H1 (cell line): ENCODE results near the gene ACTL8. TPM values are rescaled to one million over a fixed set of nuclear protein-coding genes. Genes with fewer than 3 reads are reported as not detected.

Experiments
- CTCF ChIA-PET: fragments of 300-600 bp; sonication (Branson Sonifier 250); formaldehyde crosslinking; loops from one replicate; lab custom pipeline; 2021; ENCODE audit not compliant: partially characterized antibody; lab: Charles Lee
- POLR2A ChIA-PET: fragments of 300-600 bp; sonication (Branson Sonifier 250); formaldehyde crosslinking; loops from one replicate; lab custom pipeline; 2021; ENCODE audit warnings: inconsistent platforms; ENCODE audit not compliant: partially characterized antibody; lab: Charles Lee
- DNase-seq, 2 experiments: peaks; one replicate each; pipeline versions ENCODE4 v3.0.0 to v3.0.0-alpha.2; 2010 to 2022; ENCODE audit warnings: low spot score in 2 of 2, low read depth in 1 of 2, mixed read lengths in 1 of 2
- FAIRE-seq: peaks from 2 replicates; lab custom pipeline; 2011; peaks lifted over from hg19 to GRCh38; lab: Jason Lieb, UNC
- H2AFZ ChIP-seq: 2 replicates; pipeline ENCODE4 v1.8.1; 2012; ENCODE audit warnings: low read length, inconsistent platforms
- H2AK5ac ChIP-seq: 2 replicates; pipeline ENCODE4 v1.6.1; 2013; ENCODE audit warnings: low read depth, low read length
- H2BK120ac ChIP-seq: replicated peaks from 2 replicates; pipeline ENCODE3; 2013; ENCODE audit warnings: low read depth, low read length, inconsistent platforms
- H2BK12ac ChIP-seq: 2 replicates; pipeline ENCODE4 v1.6.1; 2013; ENCODE audit warnings: low read depth, low read length
- H2BK15ac ChIP-seq: 2 replicates; pipeline ENCODE4 v1.6.1; 2013; ENCODE audit warnings: low read length
- H2BK20ac ChIP-seq: 2 replicates; pipeline ENCODE4 v1.6.1; 2013; ENCODE audit warnings: low read length
- H2BK5ac ChIP-seq: 2 replicates; pipeline ENCODE4 v1.6.1; 2013; ENCODE audit warnings: low read depth, low read length
- H3K14ac ChIP-seq: 2 replicates; pipeline ENCODE4 v1.6.1; 2013; ENCODE audit warnings: inconsistent platforms; ENCODE audit not compliant: insufficient read length
- H3K18ac ChIP-seq: 2 replicates; pipeline ENCODE4 v1.6.1; 2013; ENCODE audit warnings: low read length; ENCODE audit errors: extremely low read depth
- H3K23ac ChIP-seq: 2 replicates; pipeline ENCODE4 v1.6.1; 2013; ENCODE audit warnings: inconsistent platforms; ENCODE audit not compliant: insufficient read length
- H3K23me2 ChIP-seq: 2 replicates; pipeline ENCODE4 v1.6.1; 2013; ENCODE audit warnings: low read depth, low read length
- H3K27ac ChIP-seq: 2 replicates; pipeline ENCODE4 v1.6.1; 2011; ENCODE audit warnings: low read depth, low read length, inconsistent platforms
- H3K27me3 ChIP-seq, 4 experiments: replicated peaks in 1 of 4; 1 replicate in 1 of 4; 2 replicates in 3 of 4; pipeline versions ENCODE4 v1.6.1 to v1.8.1; 2011 to 2013; ENCODE audit warnings: low read length in 3 of 4, mild to moderate bottlenecking in 3 of 4, inconsistent platforms in 2 of 4, mixed read lengths in 2 of 4, moderate library complexity in 1 of 4; ENCODE audit not compliant: control insufficient read depth in 3 of 4, insufficient read depth in 3 of 4; ENCODE audit errors: extremely low read depth in 1 of 4
- H3K36me3 ChIP-seq, 4 experiments: 2 replicates each; pipeline versions ENCODE4 v1.6.1 to v1.8.1; 2011 to 2013; ENCODE audit warnings: mild to moderate bottlenecking in 4 of 4, low read length in 3 of 4, moderate library complexity in 2 of 4, control low read depth in 1 of 4, inconsistent platforms in 1 of 4; ENCODE audit not compliant: insufficient read depth in 4 of 4, control insufficient read depth in 2 of 4
- H3K4ac ChIP-seq: replicated peaks from 2 replicates; pipeline ENCODE3; 2013; ENCODE audit warnings: low read length, low read depth, mixed read lengths, inconsistent platforms; ENCODE audit not compliant: insufficient read length
- H3K4me1 ChIP-seq, 4 experiments: replicated peaks in 1 of 4; 1 replicate in 1 of 4; 2 replicates in 3 of 4; pipeline versions ENCODE4 v1.6.1 to v1.8.1; 2011 to 2013; ENCODE audit warnings: low read length in 3 of 4, inconsistent platforms in 2 of 4, mixed read lengths in 1 of 4; ENCODE audit not compliant: insufficient read depth in 4 of 4, control insufficient read depth in 3 of 4
- H3K4me2 ChIP-seq, 2 experiments: 2 replicates each; pipeline versions ENCODE4 v1.6.1 to v1.8.1; 2011 to 2013; ENCODE audit warnings: low read depth in 2 of 2, low read length in 2 of 2, control low read depth in 1 of 2, inconsistent platforms in 1 of 2, mild to moderate bottlenecking in 1 of 2; ENCODE audit not compliant: insufficient read depth in 1 of 2
- H3K4me3 ChIP-seq, 4 experiments: fragments of 200-600, 300-600 bp in 1 of 4; sonication (generic), shearing (Covaris generic), sonication (Bioruptor Twin) in 1 of 4; 2 replicates each; pipeline versions ENCODE4 v1.5.1 to v1.8.1; 2011 to 2016; ENCODE audit warnings: low read length in 4 of 4, low read depth in 3 of 4, control low read depth in 2 of 4, inconsistent platforms in 2 of 4, mild to moderate bottlenecking in 2 of 4, mixed read lengths in 1 of 4, moderate library complexity in 1 of 4; ENCODE audit not compliant: insufficient read depth in 2 of 4; ENCODE audit errors: extremely low read depth in 1 of 4
- H3K56ac ChIP-seq: replicated peaks from 2 replicates; pipeline ENCODE3; 2013; ENCODE audit warnings: low read depth, mild to moderate bottlenecking, mixed read lengths, low read length, inconsistent platforms; ENCODE audit not compliant: insufficient read length
- H3K79me1 ChIP-seq: 2 replicates; pipeline ENCODE4 v1.6.1; 2013; ENCODE audit warnings: low read depth, low read length, control low read depth
- H3K79me2 ChIP-seq, 2 experiments: 2 replicates each; pipeline versions ENCODE4 v1.6.1 to v1.8.1; 2012 to 2013; ENCODE audit warnings: low read length in 2 of 2, mild to moderate bottlenecking in 2 of 2, inconsistent platforms in 1 of 2; ENCODE audit not compliant: insufficient read depth in 2 of 2, control insufficient read depth in 1 of 2
- H3K9ac ChIP-seq, 4 experiments: replicated peaks in 1 of 4; 1 replicate in 1 of 4; 2 replicates in 3 of 4; pipeline versions ENCODE4 v1.6.1 to v1.8.1; 2011 to 2013; ENCODE audit warnings: low read depth in 3 of 4, low read length in 3 of 4, control low read depth in 2 of 4, mild to moderate bottlenecking in 2 of 4, moderate library complexity in 2 of 4, inconsistent platforms in 1 of 4; ENCODE audit errors: extremely low read depth in 1 of 4
- H3K9me3 ChIP-seq, 2 experiments: 2 replicates each; pipeline versions ENCODE4 v1.6.1 to v1.8.1; 2012 to 2013; ENCODE audit warnings: mild to moderate bottlenecking in 2 of 2, moderate library complexity in 2 of 2, control low read depth in 1 of 2, inconsistent platforms in 1 of 2, low read depth in 1 of 2, low read length in 1 of 2, mixed read lengths in 1 of 2; ENCODE audit not compliant: insufficient read depth in 2 of 2
- H4K20me1 ChIP-seq, 2 experiments: replicated peaks in 1 of 2; 2 replicates each; pipeline versions ENCODE3 to v1.8.1; 2011 to 2013; ENCODE audit warnings: inconsistent platforms in 2 of 2, low read length in 2 of 2, mild to moderate bottlenecking in 1 of 2; ENCODE audit not compliant: insufficient read depth in 2 of 2, control insufficient read depth in 1 of 2
- H4K5ac ChIP-seq: 2 replicates; pipeline ENCODE4 v1.6.1; 2013; ENCODE audit warnings: low read length, low read depth, mixed read lengths, inconsistent platforms; ENCODE audit not compliant: insufficient read length
- H4K8ac ChIP-seq: 2 replicates; pipeline ENCODE4 v1.8.0; 2013; ENCODE audit warnings: mild to moderate bottlenecking, moderate library complexity, low read length, inconsistent platforms; ENCODE audit not compliant: insufficient read depth; ENCODE audit errors: extremely low read depth
- H4K91ac ChIP-seq: replicated peaks from 2 replicates; pipeline ENCODE3; 2013; ENCODE audit warnings: low read length, mixed read lengths, inconsistent platforms; ENCODE audit not compliant: insufficient read length
- ASH2L ChIP-seq: fragments of 200-600, 300-600 bp; sonication (generic); IDR thresholded peaks from one replicate; pipeline ENCODE4 v1.7.1; 2017; ENCODE audit warnings: low read length
- RAD21 ChIP-seq, 2 experiments: IDR thresholded peaks in 1 of 2; conservative IDR thresholded peaks in 1 of 2; 2 replicates each; pipeline ENCODE4 v1.6.1; 2011; ENCODE audit warnings: low read depth in 2 of 2, low read length in 2 of 2, improper control_type of control experiment in 1 of 2, inconsistent platforms in 1 of 2, mild to moderate bottlenecking in 1 of 2, moderate library complexity in 1 of 2
- SP2 ChIP-seq: IDR thresholded peaks from 2 replicates; pipeline ENCODE4 v1.6.1; 2012; ENCODE audit warnings: mild to moderate bottlenecking, low read length, inconsistent platforms
- WGBS, 2 experiments: shearing (Covaris generic) in 1 of 2; methylation state at CpG; one replicate each; pipeline versions ENCODE4 v1.1.6 to v1.1.7; 2013 to 2015; ENCODE audit warnings: low lambda C conversion rate in 2 of 2, mixed read lengths in 2 of 2, inconsistent platforms in 1 of 2, low coverage in 1 of 2, missing lambda C conversion rate in 1 of 2; ENCODE audit not compliant: insufficient replicate concordance in 2 of 2, insufficient coverage in 1 of 2, insufficient read length in 1 of 2; ENCODE audit errors: extremely low coverage in 1 of 2, missing lambda C conversion rate in 1 of 2; 5-methylcytosine and 5-hydroxymethylcytosine counted together
- polyA plus RNA-seq, 7 experiments: library from polyadenylated mRNA; depleted of rRNA in 3 of 7; stranded (reverse) in 5 of 7; unstranded in 2 of 7; fragments of >200 nt in 5 of 7; fragments of 200-250 nt in 2 of 7; gene quantifications; 1 replicate in 5 of 7; 2 replicates in 1 of 7; 4 replicates in 1 of 7; pipeline versions ENCODE4 v1.2.1 to v1.2.3, GENCODE V29; 2011 to 2013; ENCODE audit warnings: missing spikeins in 2 of 7, mixed read lengths in 2 of 7
- total RNA-seq: library from RNA; stranded (reverse); fragmentation: NEBNext Ultra II Directional; extraction: Animal tissue kit (Norgen Biotek cat#: 25700); gene quantifications from 2 replicates; pipeline ENCODE4 v1.2.1, GENCODE V29; 2021

Gene ACTL8
- total and polyA plus RNA-seq, 2 of the 8 experiments (the other 6 are each of a cell fraction or from before 2014, with no cell fraction given): 0.33 to 0.47 TPM

DNA sequence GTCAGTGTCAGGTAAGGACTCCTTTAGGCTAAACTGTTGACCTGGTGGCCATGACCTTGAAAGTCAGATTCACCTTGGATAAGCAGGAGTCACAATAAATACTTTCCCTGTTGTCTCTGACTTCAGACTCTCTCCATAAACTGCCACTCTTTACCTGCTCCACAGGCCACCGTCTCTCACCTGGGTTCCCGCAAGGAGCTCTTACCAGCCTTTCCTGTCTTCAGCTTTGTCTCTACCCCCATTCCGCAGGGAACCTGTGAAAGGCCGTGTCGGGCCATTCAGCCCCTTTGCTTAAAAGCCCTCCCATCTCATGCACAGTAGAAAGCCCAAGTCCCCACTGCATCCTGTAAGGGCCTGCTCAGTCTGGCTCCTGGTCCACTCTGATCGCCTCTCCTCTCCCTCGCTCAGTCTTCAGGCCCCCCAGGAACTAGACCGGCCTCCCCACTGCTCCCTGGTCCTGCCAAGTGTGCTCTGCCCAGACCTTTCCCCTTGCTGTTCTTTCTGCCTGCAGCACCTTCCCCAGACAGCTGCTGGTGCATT lies 79.5 kb downstream of the ACTL8 start:
- Histone ChIP-seq H2BK5ac (no peak overlapping the region), H2AFZ (no peak overlapping the region), H4K20me1 (peaks cover 0 to 3% of the 10 kb centered on the region in 2 experiments), H3K79me1 (no peaks in the 10 kb centered on the region)
- FAIRE-seq: no peak
- 82% methylated on average over 8 of the region's 8 CpGs; no CpG with 5 or more reads in 1 of the 2 experiments for WGBS, 2 experiments
- TF ChIP-seq SP2 (no peak), ASH2L (no peak), RAD21 (IDR thresholded peaks at IDR 0.05 in 1 of 2, conservative IDR thresholded peaks at IDR 0.05 in 1 of 2; ENCODE audit: low read depth in 2 of 2, low read length in 2 of 2) (no peak)
- TF ChIP-seq, all 59 proteins: peak for 0
- no peak overlapping the region for H2BK20ac ChIP-seq
- H3K14ac ChIP-seq: no peak overlapping the region
- H4K91ac ChIP-seq: no peak overlapping the region
- H3K18ac ChIP-seq: no peak overlapping the region
- no peak overlapping the region for H4K5ac ChIP-seq
- H3K9ac ChIP-seq: no peak overlapping the region
- no peaks in the 10 kb centered on the region for H3K27me3 ChIP-seq
- H2BK15ac ChIP-seq: no peak overlapping the region
- H3K23ac ChIP-seq: no peak overlapping the region
- DNase-seq: no peak
- H3K4me2 ChIP-seq: no peak overlapping the region
- H3K4me3 ChIP-seq: no peak overlapping the region
- no peaks in the 10 kb centered on the region for H3K36me3 ChIP-seq
- no peak overlapping the region for H3K56ac ChIP-seq
- H3K79me2 ChIP-seq: no peaks in the 10 kb centered on the region
- H3K4me1 ChIP-seq: no peaks in the 10 kb centered on the region
- POLR2A ChIA-PET: no interaction called here
- no peak overlapping the region for H3K4ac ChIP-seq
- no peak overlapping the region for H3K27ac ChIP-seq
- no peak overlapping the region for H2BK12ac ChIP-seq
- no peak overlapping the region for H2BK120ac ChIP-seq
- H3K9me3 ChIP-seq: no peaks in the 10 kb centered on the region
- CTCF ChIA-PET: interaction anchor here (0.7 to 3.1 kb wide), 10 partner anchors 8 to 366 kb away, joined by 3 to 16 read pairs (median 4); no protein-coding TSS in a partner anchor
- H4K8ac ChIP-seq: no peak overlapping the region
- H2AK5ac ChIP-seq: no peak overlapping the region
- no peaks in the 10 kb centered on the region for H3K23me2 ChIP-seq
